Measurements from ENCODE around the gene OPTC.
A peak's percentile ranks its signal among the peaks of the same experiment; 100 is the strongest.
"Not testable (repeated sequence)": the region's sequence is repeated elsewhere in the genome, so short reads cannot be mapped to it uniquely, and the experiment has no call there.

Gene OPTC

GRCh38 chr1:203511513-203511912, 17.6 kb downstream of the OPTC start:
- no peak overlapping the region for H3K27ac Mint-ChIP-seq
- H3K36me3 Mint-ChIP-seq (ENCODE audit: low read depth) = no peaks in the 10 kb centered on the region
- no peaks in the 10 kb centered on the region for H3K9me3 Mint-ChIP-seq
- H3K4me3 Mint-ChIP-seq = no peak overlapping the region
- peaks cover 26% of the 10 kb centered on the region for H3K4me1 Mint-ChIP-seq (ENCODE audit: low read depth)
- no peaks in the 10 kb centered on the region for H3K27me3 Mint-ChIP-seq (ENCODE audit: low read depth)

GRCh38 chr1:203511930-203512329, 18.0 kb downstream of the OPTC start:
- Mint-ChIP-seq H3K27me3 (ENCODE audit: low read depth) (no peaks in the 10 kb centered on the region), H3K9me3 (no peaks in the 10 kb centered on the region), H3K27ac (no peak overlapping the region), H3K36me3 (ENCODE audit: low read depth) (no peaks in the 10 kb centered on the region), H3K4me1 (ENCODE audit: low read depth) (peaks cover 25% of the 10 kb centered on the region), H3K4me3 (no peak overlapping the region)

- H3K4me3 Mint-ChIP-seq = peak overlapping the region; percentile 36
- H3K27me3 Mint-ChIP-seq (ENCODE audit: low read depth) = no peaks in the 10 kb centered on the region
- peak overlapping the region; percentile 84 for H3K27ac Mint-ChIP-seq
- H3K36me3 Mint-ChIP-seq (ENCODE audit: low read depth) = no peaks in the 10 kb centered on the region
- H3K9me3 Mint-ChIP-seq = no peaks in the 10 kb centered on the region
- H3K4me1 Mint-ChIP-seq (ENCODE audit: low read depth) = peaks cover 23% of the 10 kb centered on the region
Observed at GRCh38 chr1:203512517-203512847, 18.5 kb downstream of the OPTC start.

GRCh38 chr1:203512848-203513584, 19.1 kb downstream of the OPTC start:
- H3K4me1 Mint-ChIP-seq (ENCODE audit: low read depth) = peaks cover 23% of the 10 kb centered on the region
- no peaks in the 10 kb centered on the region for H3K27me3 Mint-ChIP-seq (ENCODE audit: low read depth)
- H3K36me3 Mint-ChIP-seq (ENCODE audit: low read depth) = no peaks in the 10 kb centered on the region
- no peaks in the 10 kb centered on the region for H3K9me3 Mint-ChIP-seq
- H3K27ac Mint-ChIP-seq = peak overlapping the region; percentile 84
- H3K4me3 Mint-ChIP-seq = peak overlapping the region; percentile 39

- Mint-ChIP-seq H3K27ac (peak overlapping the region; percentile 84), H3K27me3 (ENCODE audit: low read depth) (no peaks in the 10 kb centered on the region), H3K4me3 (peak overlapping the region; percentile 29), H3K4me1 (ENCODE audit: low read depth) (peaks cover 23% of the 10 kb centered on the region), H3K36me3 (ENCODE audit: low read depth) (no peaks in the 10 kb centered on the region), H3K9me3 (no peaks in the 10 kb centered on the region)
Observed at GRCh38 chr1:203513585-203514031, 19.7 kb downstream of the OPTC start.

GRCh38 chr1:203516184-203516583, 22.2 kb downstream of the OPTC start:
- H3K36me3 Mint-ChIP-seq (ENCODE audit: low read depth) = no peaks in the 10 kb centered on the region
- H3K27me3 Mint-ChIP-seq (ENCODE audit: low read depth) = no peaks in the 10 kb centered on the region
- peaks cover 23% of the 10 kb centered on the region for H3K4me1 Mint-ChIP-seq (ENCODE audit: low read depth)
- H3K4me3 Mint-ChIP-seq = no peak overlapping the region
- no peak overlapping the region for H3K27ac Mint-ChIP-seq
- no peaks in the 10 kb centered on the region for H3K9me3 Mint-ChIP-seq

GRCh38 chr1:203516906-203517305, 23.0 kb downstream of the OPTC start:
- Mint-ChIP-seq H3K4me3 (no peak overlapping the region), H3K9me3 (no peaks in the 10 kb centered on the region), H3K27me3 (ENCODE audit: low read depth) (no peaks in the 10 kb centered on the region), H3K36me3 (ENCODE audit: low read depth) (no peaks in the 10 kb centered on the region), H3K27ac (no peak overlapping the region), H3K4me1 (ENCODE audit: low read depth) (peaks cover 23% of the 10 kb centered on the region)

- Mint-ChIP-seq H3K27me3 (ENCODE audit: low read depth) (no peaks in the 10 kb centered on the region), H3K4me1 (ENCODE audit: low read depth) (peaks cover 20% of the 10 kb centered on the region), H3K4me3 (no peak overlapping the region), H3K27ac (no peak overlapping the region), H3K36me3 (ENCODE audit: low read depth) (no peaks in the 10 kb centered on the region), H3K9me3 (no peaks in the 10 kb centered on the region)
Observed at GRCh38 chr1:203517426-203518110, 23.6 kb downstream of the OPTC start.

- H3K4me3 Mint-ChIP-seq; H3K36me3 Mint-ChIP-seq (ENCODE audit: low read depth); H3K9me3 Mint-ChIP-seq; H3K27ac Mint-ChIP-seq; H3K27me3 Mint-ChIP-seq (ENCODE audit: low read depth): not testable (repeated sequence)
- peaks cover 14% of the 10 kb centered on the region for H3K4me1 Mint-ChIP-seq (ENCODE audit: low read depth)
Observed at GRCh38 chr1:203518139-203518538, 24.2 kb downstream of the OPTC start.

- Mint-ChIP-seq H3K9me3 (no peaks in the 10 kb centered on the region), H3K27me3 (ENCODE audit: low read depth) (no peaks in the 10 kb centered on the region), H3K4me3 (no peak overlapping the region), H3K36me3 (ENCODE audit: low read depth) (no peaks in the 10 kb centered on the region), H3K27ac (no peak overlapping the region), H3K4me1 (ENCODE audit: low read depth) (peaks cover 10% of the 10 kb centered on the region)
Observed at GRCh38 chr1:203518541-203518940, 24.6 kb downstream of the OPTC start.

- Mint-ChIP-seq H3K4me3 (no peak overlapping the region), H3K4me1 (ENCODE audit: low read depth) (peaks cover 4% of the 10 kb centered on the region), H3K27me3 (ENCODE audit: low read depth) (no peaks in the 10 kb centered on the region), H3K36me3 (ENCODE audit: low read depth) (no peaks in the 10 kb centered on the region), H3K9me3 (no peaks in the 10 kb centered on the region), H3K27ac (no peak overlapping the region)
Observed at GRCh38 chr1:203519053-203519840, 25.3 kb downstream of the OPTC start.

GRCh38 chr1:203519896-203520295, 25.9 kb downstream of the OPTC start:
- Mint-ChIP-seq H3K27me3 (ENCODE audit: low read depth) (no peaks in the 10 kb centered on the region), H3K9me3 (no peaks in the 10 kb centered on the region), H3K36me3 (ENCODE audit: low read depth) (no peaks in the 10 kb centered on the region), H3K27ac (no peak overlapping the region), H3K4me1 (ENCODE audit: low read depth) (no peaks in the 10 kb centered on the region), H3K4me3 (no peak overlapping the region)

- Mint-ChIP-seq H3K27ac (no peak overlapping the region), H3K4me3 (no peak overlapping the region), H3K27me3 (ENCODE audit: low read depth) (no peaks in the 10 kb centered on the region), H3K4me1 (ENCODE audit: low read depth) (no peaks in the 10 kb centered on the region), H3K9me3 (no peaks in the 10 kb centered on the region), H3K36me3 (ENCODE audit: low read depth) (no peaks in the 10 kb centered on the region)
Observed at GRCh38 chr1:203520315-203520714, 26.4 kb downstream of the OPTC start.

GRCh38 chr1:203521074-203521794, 27.3 kb downstream of the OPTC start:
- no peak overlapping the region for H3K27ac Mint-ChIP-seq
- H3K4me3 Mint-ChIP-seq = no peak overlapping the region
- H3K9me3 Mint-ChIP-seq = no peaks in the 10 kb centered on the region
- no peaks in the 10 kb centered on the region for H3K36me3 Mint-ChIP-seq (ENCODE audit: low read depth)
- no peaks in the 10 kb centered on the region for H3K27me3 Mint-ChIP-seq (ENCODE audit: low read depth)
- H3K4me1 Mint-ChIP-seq (ENCODE audit: low read depth) = no peaks in the 10 kb centered on the region
